HEK293 (cell line): ENCODE data around the gene NAA35.

Experiments used
- CTCF ChIA-PET: fragments of 350-600 bp; formaldehyde crosslinking; extraction: SDS; loops from one replicate; lab custom pipeline; 2021; ENCODE audit warnings: antibody characterized with exemption; lab: Yijun Ruan, JAX
- POLR2A ChIA-PET: fragments of 300-600 bp; formaldehyde crosslinking; extraction: SDS; loops from one replicate; lab custom pipeline; 2020; ENCODE audit warnings: antibody characterized with exemption, inconsistent platforms; lab: Yijun Ruan, JAX
- H3K27ac ChIP-seq: fragments of 200-500 bp; sonication (Bioruptor generic); 2 replicates; pipeline ENCODE4 v1.5.1; 2014; ENCODE audit warnings: low read depth, low read length, control low read depth, inconsistent platforms; ENCODE audit errors: extremely low read depth
- H3K36me3 ChIP-seq, 2 experiments: fragments of 200-500 bp in 1 of 2; sonication (Bioruptor generic) in 1 of 2; 1 replicate in 1 of 2; 2 replicates in 1 of 2; pipeline ENCODE4 v1.5.1; 2014 to 2017; ENCODE audit warnings: inconsistent platforms in 2 of 2, low read length in 2 of 2; ENCODE audit not compliant: control insufficient read depth in 2 of 2, insufficient read depth in 1 of 2
- H3K4me1 ChIP-seq: fragments of 200-500 bp; sonication (Bioruptor generic); 2 replicates; pipeline ENCODE4 v1.5.1; 2014; ENCODE audit warnings: mild to moderate bottlenecking, low read length, inconsistent platforms; ENCODE audit not compliant: control insufficient read depth, insufficient read depth
- H3K4me3 ChIP-seq: 2 replicates; pipeline ENCODE4 v1.5.1; 2011; ENCODE audit warnings: low read depth, mild to moderate bottlenecking, control low read depth, low read length, moderate library complexity
- H3K9me3 ChIP-seq: fragments of 200-500 bp; sonication (Bioruptor generic); 2 replicates; pipeline ENCODE4 v1.5.1; 2014; ENCODE audit warnings: low read depth, low read length, inconsistent platforms; ENCODE audit not compliant: control insufficient read depth, insufficient read depth
- FEZF1 ChIP-seq: fragments of 450-650 bp; formaldehyde crosslinking; IDR thresholded peaks from 2 replicates; pipeline ENCODE4 v1.5.1; 2016; ENCODE audit warnings: missing biosample characterization, missing genetic modification characterization
- HOXC10 ChIP-seq: sonication (generic); formaldehyde crosslinking; IDR thresholded peaks from 2 replicates; pipeline ENCODE4 v1.8.1; 2023; ENCODE audit warnings: mild to moderate bottlenecking, missing genetic modification reagents
- TCF7L2 ChIP-seq: IDR thresholded peaks from 2 replicates; pipeline ENCODE4 v1.6.1; 2011; ENCODE audit warnings: low read depth, mild to moderate bottlenecking, inconsistent platforms, low read length, moderate library complexity, borderline replicate concordance
- ZBTB20 ChIP-seq: fragments of 450-650 bp; formaldehyde crosslinking; IDR thresholded peaks from 2 replicates; pipeline ENCODE4 v1.5.1; 2016; ENCODE audit warnings: missing biosample characterization, missing genetic modification characterization
- ZFP37 ChIP-seq: fragments of 450-650 bp; formaldehyde crosslinking; IDR thresholded peaks from 2 replicates; pipeline ENCODE4 v1.5.1; 2016; ENCODE audit warnings: missing biosample characterization, missing genetic modification characterization
- ZNF114 ChIP-seq: fragments of 450-650 bp; formaldehyde crosslinking; IDR thresholded peaks from 2 replicates; pipeline ENCODE4 v1.5.0; 2017; ENCODE audit warnings: missing biosample characterization, missing genetic modification characterization
- ZNF146 ChIP-seq: fragments of 450-650 bp; formaldehyde crosslinking; IDR thresholded peaks from 2 replicates; pipeline ENCODE4 v1.5.1; 2016; ENCODE audit warnings: missing biosample characterization, missing genetic modification characterization
- ZNF174 ChIP-seq: fragments of 450-650 bp; formaldehyde crosslinking; IDR thresholded peaks from 2 replicates; pipeline ENCODE4 v1.5.0; 2017; ENCODE audit warnings: missing biosample characterization, mild to moderate bottlenecking, missing genetic modification characterization
- ZNF184 ChIP-seq: fragments of 450-650 bp; IDR thresholded peaks from 2 replicates; pipeline ENCODE4 v1.5.1; 2018; ENCODE audit warnings: missing biosample characterization, mild to moderate bottlenecking, missing genetic modification characterization
- ZNF248 ChIP-seq: fragments of 450-650 bp; formaldehyde crosslinking; IDR thresholded peaks from 2 replicates; pipeline ENCODE4 v1.5.1; 2017; ENCODE audit warnings: missing biosample characterization, missing genetic modification characterization
- ZNF335 ChIP-seq: fragments of 450-650 bp; formaldehyde crosslinking; conservative IDR thresholded peaks from 2 replicates; pipeline ENCODE4 v1.5.1; 2016; ENCODE audit warnings: missing biosample characterization, missing genetic modification characterization
- ZNF354C ChIP-seq: fragments of 450-650 bp; formaldehyde crosslinking; IDR thresholded peaks from 2 replicates; pipeline ENCODE4 v1.5.1; 2016; ENCODE audit warnings: missing biosample characterization, missing genetic modification characterization, low read depth, borderline replicate concordance
- ZNF48 ChIP-seq: fragments of 450-650 bp; formaldehyde crosslinking; IDR thresholded peaks from 2 replicates; pipeline ENCODE4 v1.5.1; 2016; ENCODE audit warnings: missing biosample characterization, missing genetic modification characterization
- ZNF549 ChIP-seq: fragments of 450-650 bp; IDR thresholded peaks from 2 replicates; pipeline ENCODE4 v1.5.1; 2018; ENCODE audit warnings: missing biosample characterization, missing genetic modification characterization, mild to moderate bottlenecking, inconsistent platforms, moderate library complexity
- ZNF701 ChIP-seq: fragments of 450-650 bp; formaldehyde crosslinking; IDR thresholded peaks from 2 replicates; pipeline ENCODE4 v1.5.1; 2016; ENCODE audit warnings: missing biosample characterization, missing genetic modification characterization
- ZNF791 ChIP-seq: fragments of 450-650 bp; formaldehyde crosslinking; IDR thresholded peaks from 2 replicates; pipeline ENCODE4 v1.5.1; 2016; ENCODE audit warnings: missing biosample characterization, missing genetic modification characterization
- ZNF837 ChIP-seq: fragments of 450-650 bp; formaldehyde crosslinking; IDR thresholded peaks from 2 replicates; pipeline ENCODE4 v1.5.1; 2016; ENCODE audit warnings: missing biosample characterization, missing genetic modification characterization
- TF ChIP-seq, protein P1 (sequence below): fragments of 450-650 bp; formaldehyde crosslinking; IDR thresholded peaks from 2 replicates; pipeline ENCODE4 v1.5.1; 2016; ENCODE audit warnings: missing biosample characterization, missing genetic modification characterization, borderline replicate concordance
- TF ChIP-seq, protein P2 (sequence below): fragments of 450-650 bp; formaldehyde crosslinking; IDR thresholded peaks from 2 replicates; pipeline ENCODE4 v1.5.1; 2016; ENCODE audit warnings: missing biosample characterization, missing genetic modification characterization
- TF ChIP-seq, protein P3 (sequence below): fragments of 450-650 bp; formaldehyde crosslinking; optimal IDR thresholded peaks from 2 replicates; pipeline ENCODE3; 2016; ENCODE audit warnings: missing biosample characterization, mild to moderate bottlenecking, missing genetic modification characterization

The NAA35 gene

GRCh38 chr9:86064220-86064619 is 123.3 kb downstream of the NAA35 start (continued):
- TF ChIP-seq, protein P1, sequence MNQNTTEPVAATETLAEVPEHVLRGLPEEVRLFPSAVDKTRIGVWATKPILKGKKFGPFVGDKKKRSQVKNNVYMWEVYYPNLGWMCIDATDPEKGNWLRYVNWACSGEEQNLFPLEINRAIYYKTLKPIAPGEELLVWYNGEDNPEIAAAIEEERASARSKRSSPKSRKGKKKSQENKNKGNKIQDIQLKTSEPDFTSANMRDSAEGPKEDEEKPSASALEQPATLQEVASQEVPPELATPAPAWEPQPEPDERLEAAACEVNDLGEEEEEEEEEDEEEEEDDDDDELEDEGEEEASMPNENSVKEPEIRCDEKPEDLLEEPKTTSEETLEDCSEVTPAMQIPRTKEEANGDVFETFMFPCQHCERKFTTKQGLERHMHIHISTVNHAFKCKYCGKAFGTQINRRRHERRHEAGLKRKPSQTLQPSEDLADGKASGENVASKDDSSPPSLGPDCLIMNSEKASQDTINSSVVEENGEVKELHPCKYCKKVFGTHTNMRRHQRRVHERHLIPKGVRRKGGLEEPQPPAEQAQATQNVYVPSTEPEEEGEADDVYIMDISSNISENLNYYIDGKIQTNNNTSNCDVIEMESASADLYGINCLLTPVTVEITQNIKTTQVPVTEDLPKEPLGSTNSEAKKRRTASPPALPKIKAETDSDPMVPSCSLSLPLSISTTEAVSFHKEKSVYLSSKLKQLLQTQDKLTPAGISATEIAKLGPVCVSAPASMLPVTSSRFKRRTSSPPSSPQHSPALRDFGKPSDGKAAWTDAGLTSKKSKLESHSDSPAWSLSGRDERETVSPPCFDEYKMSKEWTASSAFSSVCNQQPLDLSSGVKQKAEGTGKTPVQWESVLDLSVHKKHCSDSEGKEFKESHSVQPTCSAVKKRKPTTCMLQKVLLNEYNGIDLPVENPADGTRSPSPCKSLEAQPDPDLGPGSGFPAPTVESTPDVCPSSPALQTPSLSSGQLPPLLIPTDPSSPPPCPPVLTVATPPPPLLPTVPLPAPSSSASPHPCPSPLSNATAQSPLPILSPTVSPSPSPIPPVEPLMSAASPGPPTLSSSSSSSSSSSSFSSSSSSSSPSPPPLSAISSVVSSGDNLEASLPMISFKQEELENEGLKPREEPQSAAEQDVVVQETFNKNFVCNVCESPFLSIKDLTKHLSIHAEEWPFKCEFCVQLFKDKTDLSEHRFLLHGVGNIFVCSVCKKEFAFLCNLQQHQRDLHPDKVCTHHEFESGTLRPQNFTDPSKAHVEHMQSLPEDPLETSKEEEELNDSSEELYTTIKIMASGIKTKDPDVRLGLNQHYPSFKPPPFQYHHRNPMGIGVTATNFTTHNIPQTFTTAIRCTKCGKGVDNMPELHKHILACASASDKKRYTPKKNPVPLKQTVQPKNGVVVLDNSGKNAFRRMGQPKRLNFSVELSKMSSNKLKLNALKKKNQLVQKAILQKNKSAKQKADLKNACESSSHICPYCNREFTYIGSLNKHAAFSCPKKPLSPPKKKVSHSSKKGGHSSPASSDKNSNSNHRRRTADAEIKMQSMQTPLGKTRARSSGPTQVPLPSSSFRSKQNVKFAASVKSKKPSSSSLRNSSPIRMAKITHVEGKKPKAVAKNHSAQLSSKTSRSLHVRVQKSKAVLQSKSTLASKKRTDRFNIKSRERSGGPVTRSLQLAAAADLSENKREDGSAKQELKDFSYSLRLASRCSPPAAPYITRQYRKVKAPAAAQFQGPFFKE (tag by site-specific recombination) = no peak
- TF ChIP-seq, all 188 proteins: peak for 3

- CTCF ChIA-PET = no interaction called here
- POLR2A ChIA-PET = no interaction called here
- H3K27ac ChIP-seq = no peak overlapping the region
- TF ChIP-seq ZNF114 (tag by site-specific recombination) = no peak
- TF ChIP-seq, protein P2, sequence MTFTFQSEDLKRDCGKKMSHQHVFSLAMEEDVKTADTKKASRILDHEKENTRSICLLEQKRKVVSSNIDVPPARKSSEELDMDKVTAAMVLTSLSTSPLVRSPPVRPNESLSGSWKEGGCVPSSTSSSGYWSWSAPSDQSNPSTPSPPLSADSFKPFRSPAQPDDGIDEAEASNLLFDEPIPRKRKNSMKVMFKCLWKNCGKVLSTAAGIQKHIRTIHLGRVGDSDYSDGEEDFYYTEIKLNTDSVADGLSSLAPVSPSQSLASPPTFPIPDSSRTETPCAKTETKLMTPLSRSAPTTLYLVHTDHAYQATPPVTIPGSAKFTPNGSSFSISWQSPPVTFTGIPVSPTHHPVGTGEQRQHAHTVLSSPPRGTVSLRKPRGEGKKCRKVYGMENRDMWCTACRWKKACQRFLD (tag by site-specific recombination) = no peak
- TF ChIP-seq ZNF549 (tag by site-specific recombination) = no peak
- no peak for TF ChIP-seq ZFP37 (tag by site-specific recombination)
- no peak for TF ChIP-seq TCF7L2
- TF ChIP-seq, protein P3, sequence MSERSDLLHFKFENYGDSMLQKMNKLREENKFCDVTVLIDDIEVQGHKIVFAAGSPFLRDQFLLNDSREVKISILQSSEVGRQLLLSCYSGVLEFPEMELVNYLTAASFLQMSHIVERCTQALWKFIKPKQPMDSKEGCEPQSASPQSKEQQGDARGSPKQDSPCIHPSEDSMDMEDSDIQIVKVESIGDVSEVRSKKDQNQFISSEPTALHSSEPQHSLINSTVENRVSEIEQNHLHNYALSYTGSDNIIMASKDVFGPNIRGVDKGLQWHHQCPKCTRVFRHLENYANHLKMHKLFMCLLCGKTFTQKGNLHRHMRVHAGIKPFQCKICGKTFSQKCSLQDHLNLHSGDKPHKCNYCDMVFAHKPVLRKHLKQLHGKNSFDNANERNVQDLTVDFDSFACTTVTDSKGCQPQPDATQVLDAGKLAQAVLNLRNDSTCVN (tag by site-specific recombination) = no peak
- no peak for TF ChIP-seq ZNF837
- TF ChIP-seq ZBTB20 = no peak
- no peak for TF ChIP-seq ZNF791 (tag by site-specific recombination)
- no peak for TF ChIP-seq ZNF146 (tag by site-specific recombination)
- TF ChIP-seq ZNF184 (tag by site-specific recombination) = no peak
- TF ChIP-seq ZNF701 (tag by site-specific recombination) = no peak
- no peak for TF ChIP-seq ZNF248 (tag by site-specific recombination)
- TF ChIP-seq ZNF354C (tag by site-specific recombination) = no peak
- TF ChIP-seq FEZF1 = no peak
- no peak for TF ChIP-seq ZNF48 (tag by site-specific recombination)
- TF ChIP-seq ZNF174 = no peak
- TF ChIP-seq ZNF335 (tag by site-specific recombination) = no peak
- TF ChIP-seq HOXC10 = no peak
- TF ChIP-seq, all 188 proteins: peak for 0
- Histone ChIP-seq H3K36me3 (peaks cover 0 to 29% of the 10 kb centered on the region in 2 experiments; a peak in 1 of 3 replicates), H3K4me3 (no peak overlapping the region), H3K9me3 (no peaks in the 10 kb centered on the region), H3K4me1 (no peaks in the 10 kb centered on the region)
Measured at GRCh38 chr9:86069206-86069869, 128.4 kb downstream of the NAA35 start.
